Right ventricle myocardium inferior (tissue), 1 donor: ENCODE measurements around the gene SEC23B. TPM values are rescaled to one million over a fixed set of nuclear protein-coding genes. Genes with fewer than 3 reads are reported as not detected.
"Not testable (repeated sequence)": the region's sequence is repeated elsewhere in the genome, so short reads cannot be mapped to it uniquely, and the experiment has no call there.

Experiments used
- ATAC-seq: fragments of 200-7000 bp; cut with Tn5 transposase; one replicate; pipeline ENCODE4 v1.9.1; 2020; ENCODE audit warnings: mild to moderate bottlenecking, moderate library complexity
- DNase-seq: peaks from one replicate; pipeline ENCODE4 v3.0.0; 2021; ENCODE audit errors: missing footprints
- intact Hi-C: fragments of 100-400 bp; cut with DNase I; formaldehyde crosslinking; loops from one replicate; pipeline ENCODE4 v1.11.0; 2022
- total RNA-seq: library from RNA; stranded (reverse); fragmentation: NEBNext Ultra II Directional; extraction: Animal tissue kit (Norgen Biotek cat#: 25700); gene quantifications from one replicate; pipeline ENCODE4 v1.2.1, GENCODE V29; 2021
- donor health status: DM: no; HTN: yes; CAD: no; lungs with severe emphysema.

Gene SEC23B
- total RNA-seq, 1 donor from 2014 or later: 8.9 TPM

DNA sequence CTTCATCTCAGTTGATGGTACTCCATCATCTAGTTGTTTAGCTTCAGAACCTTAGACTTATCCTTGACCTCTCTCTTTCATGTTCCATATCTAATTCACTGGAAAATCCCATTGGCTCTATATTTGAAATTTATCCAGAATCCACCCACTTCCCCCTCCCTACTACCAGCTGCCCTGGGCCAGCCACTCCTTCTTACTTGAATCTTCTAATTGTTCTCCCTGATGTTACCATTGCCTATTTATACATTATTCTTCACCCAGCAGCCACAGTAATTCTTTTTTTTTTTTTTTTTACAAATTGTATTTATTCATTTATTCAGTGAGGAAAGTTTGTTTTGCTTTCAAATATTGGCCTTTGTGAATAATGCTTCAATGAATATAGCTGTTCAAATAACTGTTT is 8.2 kb downstream of the SEC23B start:
- ATAC-seq (no peak), DNase-seq (no peak)
- intact Hi-C loops: no loop called here

DNA sequence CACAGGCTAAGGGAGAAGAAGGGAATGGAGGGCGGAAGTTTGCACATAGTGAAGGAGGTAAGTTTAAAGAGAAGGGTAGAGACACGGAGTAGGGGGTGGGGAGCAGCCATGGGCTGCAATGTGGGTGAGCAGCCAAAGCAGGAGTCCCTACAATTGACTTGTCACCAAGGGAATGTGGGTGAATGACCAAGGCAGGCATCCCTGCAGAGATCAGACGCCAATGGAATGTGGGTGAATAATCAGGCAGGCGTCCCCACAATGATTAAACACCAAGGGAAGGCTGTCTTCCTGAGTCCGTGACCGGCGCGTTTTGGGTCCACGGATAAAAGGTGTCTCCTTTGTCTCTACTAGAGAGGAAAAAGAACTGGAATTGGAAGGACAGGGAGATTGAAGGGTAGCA is 14.3 kb downstream of the SEC23B start:
- DNase-seq, ATAC-seq, intact Hi-C loops: not testable (repeated sequence)

DNA sequence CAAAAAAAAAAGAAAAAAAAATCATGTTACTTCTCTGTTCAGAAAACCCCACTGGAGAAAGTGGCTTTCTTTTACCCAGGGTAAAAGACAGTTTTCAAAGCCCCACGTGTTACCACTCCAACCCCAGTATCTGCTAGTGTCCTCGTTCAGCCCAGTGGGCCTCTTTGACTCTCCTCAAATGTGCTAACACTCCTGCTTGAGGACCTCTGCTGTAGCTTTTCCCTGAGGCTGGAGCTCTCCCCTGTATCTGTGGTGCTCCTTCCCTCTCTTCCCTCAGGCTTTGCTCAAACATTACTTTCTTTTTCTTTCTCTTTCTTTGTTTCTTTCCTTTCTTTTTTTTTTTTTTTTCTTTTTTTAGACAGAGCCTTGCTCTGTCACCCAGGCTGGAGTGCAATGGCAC is 15.3 kb downstream of the SEC23B start:
- ATAC-seq (no peak), DNase-seq (no peak)
- intact Hi-C loops: no loop called here

DNA sequence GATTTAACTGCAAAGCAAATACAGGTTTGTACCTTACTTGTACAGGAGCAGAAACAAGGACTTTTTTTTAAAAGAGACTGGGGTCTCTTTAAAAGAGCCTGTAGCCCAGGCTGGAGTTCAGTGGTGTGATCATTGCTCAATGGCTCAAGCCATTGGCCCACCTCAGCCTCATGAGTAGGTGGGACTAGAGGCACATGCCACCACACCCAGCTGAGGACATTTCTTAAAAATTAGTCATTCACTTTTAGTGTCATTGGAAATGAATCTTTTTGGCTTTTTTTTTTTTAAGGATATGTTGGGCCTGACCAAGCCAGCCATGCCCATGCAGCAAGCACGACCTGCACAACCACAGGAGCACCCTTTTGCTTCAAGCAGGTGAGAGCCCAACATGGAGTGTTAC is 16.9 kb downstream of the SEC23B start:
- no peak for ATAC-seq
- intact Hi-C loops: no loop called here
- no peak for DNase-seq

DNA sequence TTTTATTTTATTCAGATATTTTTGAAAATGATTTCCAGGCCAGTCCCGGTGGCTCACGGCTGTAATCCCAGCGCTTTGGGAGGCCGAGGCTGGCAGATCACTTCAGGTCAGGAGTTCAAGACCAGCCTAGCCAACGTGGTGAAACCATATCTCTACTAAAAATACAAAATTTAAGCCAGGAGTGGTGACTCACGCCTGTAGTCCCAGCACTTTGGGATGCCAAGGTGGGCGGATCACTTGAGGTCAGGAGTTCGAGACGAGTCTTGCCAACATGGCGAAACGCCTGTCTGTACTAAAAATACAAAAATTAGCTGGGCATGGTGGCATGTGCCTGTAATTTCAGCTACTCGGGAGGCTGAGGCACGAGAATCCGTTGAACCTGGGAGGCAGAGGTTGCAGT is 19.0 kb downstream of the SEC23B start:
- DNase-seq, intact Hi-C loops, ATAC-seq: not testable (repeated sequence)

DNA sequence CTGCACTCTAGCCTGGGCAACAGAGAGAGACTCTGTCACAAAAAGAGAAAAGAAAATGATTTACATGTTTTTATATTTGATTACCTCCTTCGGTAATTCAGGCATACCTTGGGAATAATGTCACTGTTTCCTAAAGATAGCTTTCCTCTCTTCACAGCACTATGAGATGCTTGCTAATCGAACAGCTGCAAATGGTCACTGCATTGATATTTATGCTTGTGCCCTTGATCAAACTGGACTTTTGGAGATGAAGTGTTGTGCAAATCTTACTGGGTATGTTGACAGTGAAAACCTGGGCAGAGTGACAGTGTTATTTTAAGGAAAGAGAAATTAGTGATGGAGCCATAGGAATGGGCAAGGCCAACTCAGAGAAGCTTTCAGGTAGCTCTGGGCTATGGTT is 19.6 kb downstream of the SEC23B start:
- ATAC-seq: no peak
- no peak for DNase-seq
- intact Hi-C loops: no loop called here

DNA sequence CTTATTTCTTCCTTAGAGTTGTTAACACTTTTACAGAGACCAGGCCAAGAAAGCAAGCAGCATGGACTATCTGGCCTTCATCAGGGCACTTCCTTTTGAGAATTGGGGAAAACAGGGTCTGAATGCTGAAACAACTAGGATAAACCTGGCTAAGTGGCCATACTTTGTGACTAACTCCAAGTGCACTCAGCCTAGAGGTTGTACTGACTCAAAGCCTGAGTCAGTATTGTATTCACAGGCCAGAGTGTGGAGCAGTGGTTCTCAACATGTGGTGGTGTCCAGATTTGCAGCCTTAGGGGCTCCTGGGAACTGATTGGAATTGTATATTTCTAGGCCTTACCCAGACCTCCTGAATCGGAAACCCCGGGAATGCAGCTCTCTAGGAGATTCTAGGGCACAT is 20.1 kb downstream of the SEC23B start:
- intact Hi-C loops: no loop called here
- DNase-seq (no peak), ATAC-seq (no peak)

DNA sequence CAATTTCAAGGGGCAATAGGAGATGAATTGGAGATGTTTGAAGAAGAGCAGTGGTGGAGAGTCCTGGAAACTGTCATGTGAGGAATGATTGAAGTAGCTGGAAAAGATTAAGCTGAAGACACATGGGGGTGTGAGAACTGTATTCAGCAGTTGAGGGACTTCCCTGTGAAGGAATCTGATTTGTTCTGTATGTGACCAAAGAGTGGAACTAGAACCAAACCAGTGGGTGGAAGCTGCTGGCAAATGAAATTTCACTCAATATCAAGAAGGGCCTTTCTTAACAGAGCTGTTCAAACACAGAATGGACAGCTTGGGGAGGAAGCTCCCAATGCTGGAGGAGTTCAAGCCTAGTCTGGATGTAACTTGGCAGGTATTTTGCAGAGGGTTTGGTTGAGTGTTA is 21.3 kb downstream of the SEC23B start:
- ATAC-seq (no peak), DNase-seq (no peak)
- intact Hi-C loops: no loop called here

DNA sequence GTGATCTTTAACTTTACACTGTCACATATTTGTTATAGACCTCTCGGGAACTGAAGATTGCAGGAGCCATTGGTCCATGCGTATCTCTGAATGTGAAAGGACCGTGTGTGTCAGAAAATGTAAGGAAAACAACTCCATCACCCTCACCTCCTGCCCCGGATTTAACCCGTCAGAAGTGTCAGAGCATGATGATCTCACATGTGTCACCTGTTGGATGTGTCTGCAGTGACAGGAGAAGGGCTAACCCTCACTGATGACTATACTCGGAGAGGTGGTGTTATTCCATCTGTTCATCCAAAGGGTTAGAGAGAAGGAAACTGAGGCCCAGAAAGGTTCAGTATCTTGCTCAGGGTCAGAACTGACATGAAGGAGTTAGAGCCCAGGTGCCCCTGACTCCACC is 24.9 kb downstream of the SEC23B start:
- no peak for ATAC-seq
- DNase-seq: no peak

DNA sequence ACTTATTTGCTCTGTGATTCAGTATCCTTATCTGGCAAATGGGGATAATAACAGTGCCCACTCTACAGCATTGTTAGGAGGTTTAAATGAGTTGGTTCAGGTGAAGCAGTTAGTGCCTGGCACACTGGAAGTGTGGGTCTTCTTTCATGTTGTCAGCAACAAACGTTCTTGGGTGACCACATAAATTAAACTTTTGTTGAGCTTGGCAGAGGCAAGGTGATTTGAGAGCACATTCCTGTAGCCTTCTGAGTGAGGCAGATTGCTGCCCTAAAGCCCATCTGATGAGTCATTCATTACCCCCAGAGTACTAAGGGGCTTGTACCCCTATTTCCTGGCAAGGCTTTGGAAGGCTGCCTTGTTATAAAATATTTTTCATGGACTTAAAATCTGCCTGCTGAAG is 25.8 kb downstream of the SEC23B start:
- DNase-seq (no peak), ATAC-seq (no peak)
- intact Hi-C loops: no loop called here

More for the DNA sequence above, 24.9 kb downstream of the SEC23B start:
- intact Hi-C loops: no loop called here

DNA sequence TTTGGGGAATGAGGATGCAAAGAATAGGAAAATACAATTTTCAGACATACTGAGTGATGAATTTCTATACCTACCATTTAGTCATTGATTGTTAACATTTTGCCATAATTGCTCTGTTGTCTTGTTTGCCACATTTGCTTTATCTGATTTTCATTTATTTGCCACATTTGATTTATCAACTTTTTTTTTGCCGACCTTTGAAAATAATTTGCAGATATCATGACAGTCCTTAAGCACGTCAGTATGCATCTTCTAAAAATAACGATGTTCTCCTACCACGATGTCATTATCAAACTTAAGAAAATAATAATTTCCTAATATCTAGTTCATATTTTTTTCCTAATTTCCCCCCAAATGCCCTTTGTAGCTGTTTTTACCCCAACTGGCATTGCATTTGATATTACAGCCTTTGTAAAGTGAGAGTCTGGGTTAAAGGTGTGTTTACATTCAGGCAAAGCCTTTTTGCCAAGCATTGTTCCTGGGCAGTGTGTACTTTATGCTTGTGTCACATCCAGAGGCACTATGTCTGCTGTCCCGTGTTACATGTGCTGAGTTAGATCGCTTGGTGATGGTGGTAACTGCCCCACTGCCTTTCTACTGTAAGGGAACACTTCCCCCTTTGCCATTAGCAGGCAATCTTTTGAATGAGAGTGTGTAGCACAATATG is 26.4 kb downstream of the SEC23B start:
- DNase-seq (no peak), ATAC-seq (no peak)
- intact Hi-C loops: no loop called here

DNA sequence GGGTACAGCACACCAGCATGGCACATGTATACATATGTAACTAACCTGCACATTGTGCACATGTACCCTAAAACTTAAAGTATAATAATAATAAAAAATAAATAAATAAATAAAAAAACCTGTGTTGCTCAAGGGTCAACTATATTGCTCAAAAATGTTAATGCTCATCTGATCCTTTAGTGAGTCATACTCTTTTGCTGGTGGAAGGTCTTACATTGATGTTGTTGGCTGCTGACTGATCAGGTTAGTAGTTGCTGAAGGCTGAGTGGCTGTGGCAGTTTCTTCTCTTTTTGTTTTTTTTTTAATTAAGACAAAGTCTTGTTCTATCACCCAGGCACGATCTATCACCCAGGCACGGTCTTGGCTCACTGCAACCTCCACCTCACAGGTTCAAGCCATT is 29.9 kb downstream of the SEC23B start:
- no peak for DNase-seq
- ATAC-seq: no peak
- intact Hi-C loops: no loop called here

DNA sequence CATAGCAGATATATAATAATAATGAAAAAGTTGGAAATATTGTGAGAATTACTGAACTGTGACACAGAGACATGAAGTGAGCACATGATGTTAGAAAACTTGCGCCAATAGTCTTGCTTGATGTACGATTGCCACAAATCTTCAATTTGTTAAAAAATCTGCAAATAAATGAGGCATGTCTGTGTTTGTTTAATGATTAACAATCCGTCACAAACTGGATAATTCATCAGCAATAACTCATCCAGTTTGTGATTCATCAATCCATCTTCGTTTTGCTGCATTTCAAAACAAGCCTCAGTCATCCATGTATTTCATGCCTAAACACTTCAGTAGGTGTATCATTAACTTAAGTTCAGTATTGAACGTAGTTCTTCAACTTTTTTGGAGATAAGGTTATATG is 34.0 kb downstream of the SEC23B start:
- intact Hi-C loops: no loop called here
- ATAC-seq: no peak

DNA sequence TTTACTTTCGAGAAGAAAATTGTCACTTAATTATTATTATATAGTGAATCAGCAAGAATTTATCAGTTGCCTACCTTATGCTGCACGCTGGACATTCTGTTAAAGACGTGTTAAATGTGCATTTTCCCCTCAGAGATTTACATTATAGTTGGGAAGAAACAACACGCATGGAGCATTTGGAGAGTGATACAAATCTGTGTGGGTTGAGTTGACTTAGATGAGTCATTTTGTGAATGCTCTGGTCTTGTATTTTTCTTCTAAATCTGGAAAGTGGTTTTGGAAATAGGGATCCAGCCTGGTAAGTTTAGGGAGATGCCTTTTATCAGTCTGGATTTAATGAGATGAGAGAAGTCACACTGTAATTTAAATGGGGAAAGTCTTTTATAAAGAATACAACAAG is 35.5 kb downstream of the SEC23B start:
- intact Hi-C loops: no loop called here
- DNase-seq (no peak), ATAC-seq (no peak)

More for the DNA sequence above, 34.0 kb downstream of the SEC23B start:
- DNase-seq: no peak

DNA sequence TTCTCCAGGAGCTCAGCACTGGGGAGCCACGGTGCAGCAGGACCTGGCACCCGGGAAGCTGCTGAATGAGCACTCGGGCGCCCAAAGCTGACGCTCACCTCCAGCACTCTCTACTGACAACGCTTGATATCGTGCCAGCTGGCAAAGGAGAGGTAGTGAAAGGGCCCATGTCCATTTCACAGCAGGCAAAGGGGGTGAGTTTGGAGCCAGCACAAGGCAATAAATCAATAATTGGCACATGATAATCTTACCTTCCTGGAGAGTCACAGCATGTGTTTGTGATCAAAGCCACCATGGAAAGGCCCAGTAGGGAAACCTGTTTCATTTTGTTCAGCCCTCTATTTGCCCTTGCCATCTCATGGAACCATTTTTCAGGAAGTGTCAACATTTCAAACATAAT is 36.2 kb downstream of the SEC23B start:
- intact Hi-C loops: no loop called here
- peak; percentile 46 for ATAC-seq
- DNase-seq: no peak

DNA sequence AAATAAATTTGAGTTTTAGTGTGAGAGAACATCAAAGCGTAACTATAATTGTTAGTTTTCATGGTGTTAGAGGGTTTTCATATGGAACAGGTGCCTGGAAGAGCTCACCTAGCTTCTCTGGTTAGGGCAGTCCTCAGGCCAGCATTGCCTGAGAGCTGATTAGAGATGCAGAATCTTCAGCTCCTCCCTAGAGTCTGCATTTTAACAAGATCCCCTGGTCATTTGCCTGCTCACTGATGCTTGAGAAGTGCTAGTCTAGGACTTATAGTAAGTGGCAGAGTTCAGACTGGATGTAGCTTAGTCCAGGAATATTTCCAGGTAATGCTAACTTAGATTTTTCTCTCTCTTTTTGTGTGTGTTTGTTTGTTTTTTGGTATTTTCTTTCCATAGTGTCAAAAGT is 37.8 kb downstream of the SEC23B start:
- ATAC-seq: no peak
- no peak for DNase-seq
- intact Hi-C loops: no loop called here

DNA sequence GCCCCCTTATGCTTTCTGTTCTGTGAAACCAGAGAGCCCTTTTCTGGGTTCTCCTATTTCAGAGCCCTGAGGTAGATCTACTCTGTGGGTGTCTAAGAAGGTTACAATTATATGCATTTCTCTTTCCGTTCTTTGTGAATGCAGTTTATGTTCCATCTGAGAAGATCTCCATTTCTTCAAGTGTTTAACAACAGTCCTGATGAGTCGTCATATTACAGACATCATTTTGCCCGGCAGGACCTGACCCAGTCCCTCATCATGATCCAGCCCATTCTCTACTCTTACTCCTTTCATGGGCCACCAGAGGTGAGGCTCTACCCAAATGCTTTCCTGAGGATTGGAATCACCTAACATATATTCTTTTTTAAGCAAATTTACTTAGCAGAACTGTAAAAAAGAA is 40.7 kb downstream of the SEC23B start:
- intact Hi-C loops: no loop called here
- no peak for ATAC-seq

DNA sequence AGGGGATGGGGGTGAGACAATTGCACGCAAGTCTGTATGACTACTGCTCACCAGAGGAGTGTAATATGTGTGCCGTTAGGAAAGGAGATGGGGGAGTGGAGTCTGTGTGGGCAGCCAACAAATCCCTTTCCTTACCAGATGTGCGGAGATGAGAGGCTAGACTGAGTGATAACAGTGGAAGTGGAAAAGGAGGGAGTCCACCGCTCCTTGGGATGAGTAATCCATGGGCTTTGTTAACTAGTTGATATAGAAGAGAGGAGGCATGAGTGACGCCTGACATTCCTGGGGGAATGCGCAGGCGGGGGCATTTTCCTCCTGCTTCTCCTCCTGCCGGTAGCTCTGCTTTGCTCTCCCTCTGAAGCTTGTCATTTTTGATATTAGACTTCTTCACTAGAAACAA is 46.0 kb downstream of the SEC23B start:
- DNase-seq (no peak), ATAC-seq (no peak)
- intact Hi-C loops: no loop called here

More for the DNA sequence above, 40.7 kb downstream of the SEC23B start:
- DNase-seq: no peak

DNA sequence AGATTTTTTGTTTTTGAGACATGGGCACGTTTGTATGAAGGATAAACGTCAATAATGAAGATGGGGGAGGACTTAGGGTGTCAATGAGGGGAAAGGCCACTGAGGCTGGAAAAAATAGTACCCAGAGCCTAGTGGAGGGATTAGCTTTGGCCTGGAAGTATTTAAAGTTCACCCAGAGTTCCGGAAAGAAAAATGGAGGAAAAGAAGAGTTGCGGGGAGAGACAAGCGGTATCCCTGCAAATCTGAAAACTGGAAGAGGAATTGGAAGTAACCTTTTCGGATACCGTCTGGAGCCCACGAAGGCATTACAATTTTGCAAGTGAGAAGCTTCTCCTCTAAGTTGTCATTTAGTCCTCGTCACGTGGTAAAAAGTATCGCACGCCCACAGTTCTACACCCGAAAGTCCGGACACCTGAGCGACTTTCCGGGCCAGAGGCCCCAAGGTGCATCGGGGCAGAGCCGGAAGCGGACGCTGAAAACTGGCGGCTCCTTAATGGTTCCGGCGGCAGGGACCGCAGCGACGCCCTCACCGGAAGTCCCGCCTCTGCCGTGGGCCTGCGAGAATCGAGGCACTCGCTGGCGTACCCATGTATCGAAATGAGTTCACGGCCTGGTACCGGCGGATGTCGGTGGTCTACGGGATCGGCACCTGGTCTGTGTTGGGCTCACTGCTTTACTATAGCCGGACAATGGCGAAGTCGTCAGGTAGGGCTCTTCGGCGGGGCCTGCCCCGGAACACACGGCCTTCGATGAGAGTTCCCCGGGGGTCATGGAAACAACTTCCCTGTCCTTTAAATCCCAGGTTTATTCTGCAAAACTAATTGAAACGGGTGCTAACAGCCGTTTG is 59.4 kb downstream of the SEC23B start, which contains the start of gene SMIM26:
TSS of gene SMIM26 (plus strand) at position 541 of the 847 bp plus-strand sequence. CDS start at position 588, 47 bp downstream.
- intact Hi-C loops: loop anchor here (2.0 kb wide), 2 partner anchors 20 to 60 kb away; partner anchors contain the start of gene SEC23B
- DNase-seq (peak; percentile 97), ATAC-seq (peak; percentile 100)

DNA sequence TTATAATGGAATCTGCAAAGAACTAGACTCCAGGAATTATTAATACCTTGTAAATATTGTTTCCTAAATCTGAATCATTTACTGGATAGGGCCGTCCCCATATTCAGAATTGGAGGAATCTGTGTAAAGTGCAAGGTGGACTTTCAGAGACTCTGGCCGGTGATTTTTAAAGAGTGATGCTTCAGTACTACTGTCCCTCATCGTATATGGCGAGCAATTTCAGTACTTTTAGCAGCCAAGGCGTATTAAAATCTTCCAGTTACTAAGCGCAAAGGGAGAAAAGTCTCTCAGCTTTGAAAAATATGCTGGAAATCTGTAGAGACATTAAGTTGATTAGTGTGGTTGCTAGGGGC is 60.0 kb downstream of the SEC23B start:
- ATAC-seq (peak; percentile 11), DNase-seq (no peak)
- intact Hi-C loops: loop anchor here (2.0 kb wide), 2 partner anchors 19 to 61 kb away; partner anchors contain the start of gene SEC23B
